Gastrocnemius medialis (tissue), 4 donors: ENCODE results near the gene ARID3B. TPM values are rescaled to one million over a fixed set of nuclear protein-coding genes. Genes with fewer than 3 reads are reported as not detected.
A peak's percentile ranks its signal among the peaks of the same experiment; 100 is the strongest.
"Not testable (repeated sequence)": the region's sequence is repeated elsewhere in the genome, so short reads cannot be mapped to it uniquely, and the experiment has no call there.

Experiments
- ATAC-seq, 2 donors: fragments of 150-250 bp; one replicate each; pipeline ENCODE4 v1.9.1; 2016
- DNase-seq, 2 donors: peaks; one replicate each; pipeline ENCODE4 v3.0.0-alpha.2; 2019
- H3K27ac ChIP-seq, 4 donors: fragments of 200-600 bp; sonication (generic); 1 replicate in 1 of 4; 2 replicates in 3 of 4; pipeline ENCODE4 v1.5.1; 2016 to 2018; ENCODE audit warnings: mild to moderate bottlenecking in 2 of 4, moderate library complexity in 1 of 4
- H3K27me3 ChIP-seq, 3 donors: fragments of 200-600 bp; sonication (generic) in 2 of 3; 1 replicate in 1 of 3; 2 replicates in 2 of 3; pipeline versions ENCODE4 v1.5.1 to v1.6.0; 2016 to 2019; ENCODE audit warnings: mild to moderate bottlenecking in 1 of 3, moderate library complexity in 1 of 3
- H3K36me3 ChIP-seq, 2 donors: fragments of 200-600 bp; sonication (generic) in 1 of 2; one replicate each; pipeline ENCODE4 v1.5.1; 2017 to 2018
- H3K4me1 ChIP-seq, 2 donors: fragments of 200-600 bp; sonication (generic) in 1 of 2; one replicate each; pipeline ENCODE4 v1.5.1; 2016 to 2017; ENCODE audit warnings: mild to moderate bottlenecking in 2 of 2
- H3K4me3 ChIP-seq, 4 donors: fragments of 200-600 bp; sonication (generic) in 3 of 4; 1 replicate in 1 of 4; 2 replicates in 3 of 4; pipeline ENCODE4 v1.5.1; 2016 to 2019; ENCODE audit warnings: mild to moderate bottlenecking in 2 of 4
- H3K9me3 ChIP-seq, 3 donors: fragments of 200-600 bp; sonication (generic) in 2 of 3; 1 replicate in 1 of 3; 2 replicates in 2 of 3; pipeline ENCODE4 v1.5.1; 2016 to 2019
- CTCF ChIP-seq, 5 experiments: fragments of 450-650 bp in 3 of 5; fragments of 200-600 bp in 2 of 5; sonication (generic) in 2 of 5; IDR thresholded peaks in 4 of 5; conservative IDR thresholded peaks in 1 of 5; 1 replicate in 4 of 5; 2 replicates in 1 of 5; pipeline ENCODE4 v1.5.1; 2016 to 2019; ENCODE audit warnings: antibody characterized with exemption in 5 of 5, mild to moderate bottlenecking in 3 of 5, moderate library complexity in 3 of 5
- POLR2A ChIP-seq, 2 donors: fragments of 450-650 bp; IDR thresholded peaks; one replicate each; pipeline ENCODE4 v1.6.1; 2017; ENCODE audit warnings: antibody characterized with exemption in 2 of 2, mild to moderate bottlenecking in 2 of 2, moderate library complexity in 2 of 2
- in situ Hi-C, 4 donors: fragments of 200-750 bp; cut with MboI; loops; one replicate each; pipeline versions ENCODE4 v1.15.0 to v1.8.0; 2017; ENCODE audit warnings: low sequenced_read_pairs in 4 of 4
- intact Hi-C: fragments of 100-400 bp; cut with DNase I; formaldehyde crosslinking; loops from one replicate; pipeline ENCODE4 v1.15.1; 2023; ENCODE audit warnings: low total_unique reads
- total RNA-seq, 4 donors: library from RNA; depleted of rRNA; stranded (reverse); fragments of >200 nt; gene quantifications; one replicate each; pipeline versions ENCODE4 v1.1.0 to v1.2.3, GENCODE V29; 2016

The ARID3B gene
- total RNA-seq, 4 donors from 2014 or later: 1.8 to 6.7 (median 4.6) TPM

GRCh38 chr15:74595271-74595670 lies 54.3 kb downstream of the ARID3B start:
- peaks cover 0 to 32% of the 10 kb centered on the region in 2 donors for H3K36me3 ChIP-seq
- in situ Hi-C loops: no loop called here
- no peak for ATAC-seq

GRCh38 chr15:74596736-74597135 lies 55.7 kb downstream of the ARID3B start:
- H3K9me3 ChIP-seq, ATAC-seq, in situ Hi-C loops, H3K4me3 ChIP-seq, H3K27me3 ChIP-seq, intact Hi-C loops, H3K27ac ChIP-seq, DNase-seq: not testable (repeated sequence)
- Histone ChIP-seq H3K36me3 (peaks cover 0 to 18% of the 10 kb centered on the region in 2 donors), H3K4me1 (peaks cover 18 to 19% of the 10 kb centered on the region in 2 donors)

More at GRCh38 chr15:74595271-74595670, 54.3 kb downstream of the ARID3B start:
- H3K4me3 ChIP-seq: no peak overlapping the region
- DNase-seq: no peak
- H3K27me3 ChIP-seq: no peaks in the 10 kb centered on the region
- intact Hi-C loops: no loop called here
- TF ChIP-seq CTCF (IDR thresholded peaks at IDR 0.05 in 4 of 5, conservative IDR thresholded peaks at IDR 0.05 in 1 of 5) (no peak), POLR2A (IDR thresholded peaks at IDR 0.05) (no peak)
- H3K4me1 ChIP-seq: peaks cover 18 to 19% of the 10 kb centered on the region in 2 donors
- no peaks in the 10 kb centered on the region for H3K9me3 ChIP-seq
- no peak overlapping the region for H3K27ac ChIP-seq

- DNase-seq, H3K4me3 ChIP-seq, H3K27me3 ChIP-seq, H3K9me3 ChIP-seq, H3K27ac ChIP-seq, intact Hi-C loops, ATAC-seq, in situ Hi-C loops: not testable (repeated sequence)
- Histone ChIP-seq H3K36me3 (peaks cover 0 to 13% of the 10 kb centered on the region in 2 donors), H3K4me1 (peaks cover 18 to 19% of the 10 kb centered on the region in 2 donors)
These were observed 56.2 kb downstream of the ARID3B start for GRCh38 chr15:74597146-74597705.

GRCh38 chr15:74598126-74598842 lies 57.3 kb downstream of the ARID3B start:
- in situ Hi-C loops: no loop called here
- peak overlapping the region; percentile 84 to 92 (median 89) for H3K27ac ChIP-seq

GRCh38 chr15:74599156-74599555 lies 58.1 kb downstream of the ARID3B start:
- intact Hi-C loops (loop anchor here (2.0 kb wide), 1 partner anchor 58 kb away; the partner anchor contains the start of gene ARID3B), in situ Hi-C loops (no loop called here)
- no peaks in the 10 kb centered on the region for H3K36me3 ChIP-seq
- H3K27me3 ChIP-seq: no peaks in the 10 kb centered on the region
- H3K4me1 ChIP-seq: peaks cover 18 to 19% of the 10 kb centered on the region in 2 donors
- H3K9me3 ChIP-seq: no peaks in the 10 kb centered on the region
- ATAC-seq: no peak
- TF ChIP-seq CTCF (IDR thresholded peaks at IDR 0.05 in 4 of 5, conservative IDR thresholded peaks at IDR 0.05 in 1 of 5): no peak
- no peak for TF ChIP-seq POLR2A (IDR thresholded peaks at IDR 0.05)
- peak overlapping the region; percentile 66 to 75 (median 69) for H3K4me3 ChIP-seq
- no peak for DNase-seq
- peak overlapping the region; percentile 84 to 92 (median 89) for H3K27ac ChIP-seq

More at GRCh38 chr15:74598126-74598842, 57.3 kb downstream of the ARID3B start:
- peak overlapping the region; percentile 66 to 75 (median 69) for H3K4me3 ChIP-seq
- H3K9me3 ChIP-seq: no peaks in the 10 kb centered on the region
- ATAC-seq: peak; percentile 97 to 98
- peaks cover 18 to 19% of the 10 kb centered on the region in 2 donors for H3K4me1 ChIP-seq
- TF ChIP-seq CTCF (IDR thresholded peaks at IDR 0.05 in 4 of 5, conservative IDR thresholded peaks at IDR 0.05 in 1 of 5) (no peak), POLR2A (IDR thresholded peaks at IDR 0.05) (peak; percentile 59 to 83)
- no peaks in the 10 kb centered on the region for H3K27me3 ChIP-seq
- H3K36me3 ChIP-seq: peaks cover 0 to 7% of the 10 kb centered on the region in 2 donors
- DNase-seq: peak; percentile 92 to 96
- intact Hi-C loops: loop anchor here (1.0 to 2.0 kb wide), 2 partner anchors 17 to 57 kb away; partner anchors contain the start of genes ARID3B and CLK3
